Nephron progenitor cell (in vitro differentiated cells): ENCODE measurements around the gene DOK7.

Experiments used
- DNase-seq: peaks from one replicate; pipeline ENCODE4 v3.0.0; 2021
- H3K27ac Mint-ChIP-seq: 2 replicates; pipeline ENCODE4 v1.8.0; 2021; ENCODE audit warnings: mild to moderate bottlenecking, moderate library complexity, mixed read lengths
- H3K27me3 Mint-ChIP-seq: 2 replicates; pipeline ENCODE4 v1.8.0; 2021; ENCODE audit warnings: mild to moderate bottlenecking, low read depth, mixed read lengths; ENCODE audit not compliant: poor library complexity
- H3K36me3 Mint-ChIP-seq: 2 replicates; pipeline ENCODE4 v1.8.0; 2021; ENCODE audit warnings: low read depth, mixed read lengths
- H3K4me1 Mint-ChIP-seq: 2 replicates; pipeline ENCODE4 v1.8.0; 2021; ENCODE audit warnings: mixed read lengths
- H3K4me3 Mint-ChIP-seq: 2 replicates; pipeline ENCODE4 v1.8.0; 2021; ENCODE audit warnings: mild to moderate bottlenecking, moderate library complexity, mixed read lengths
- H3K9me3 Mint-ChIP-seq: 2 replicates; pipeline ENCODE4 v1.8.0; 2021; ENCODE audit warnings: mild to moderate bottlenecking, moderate library complexity, mixed read lengths
- TF ChIP-seq, protein P1 (sequence below): fragments of 200-600 bp; sonication (generic); IDR thresholded peaks from 2 replicates; pipeline ENCODE4 v1.5.0; 2021; ENCODE audit warnings: antibody characterized with exemption

DOK7 gene

DNA sequence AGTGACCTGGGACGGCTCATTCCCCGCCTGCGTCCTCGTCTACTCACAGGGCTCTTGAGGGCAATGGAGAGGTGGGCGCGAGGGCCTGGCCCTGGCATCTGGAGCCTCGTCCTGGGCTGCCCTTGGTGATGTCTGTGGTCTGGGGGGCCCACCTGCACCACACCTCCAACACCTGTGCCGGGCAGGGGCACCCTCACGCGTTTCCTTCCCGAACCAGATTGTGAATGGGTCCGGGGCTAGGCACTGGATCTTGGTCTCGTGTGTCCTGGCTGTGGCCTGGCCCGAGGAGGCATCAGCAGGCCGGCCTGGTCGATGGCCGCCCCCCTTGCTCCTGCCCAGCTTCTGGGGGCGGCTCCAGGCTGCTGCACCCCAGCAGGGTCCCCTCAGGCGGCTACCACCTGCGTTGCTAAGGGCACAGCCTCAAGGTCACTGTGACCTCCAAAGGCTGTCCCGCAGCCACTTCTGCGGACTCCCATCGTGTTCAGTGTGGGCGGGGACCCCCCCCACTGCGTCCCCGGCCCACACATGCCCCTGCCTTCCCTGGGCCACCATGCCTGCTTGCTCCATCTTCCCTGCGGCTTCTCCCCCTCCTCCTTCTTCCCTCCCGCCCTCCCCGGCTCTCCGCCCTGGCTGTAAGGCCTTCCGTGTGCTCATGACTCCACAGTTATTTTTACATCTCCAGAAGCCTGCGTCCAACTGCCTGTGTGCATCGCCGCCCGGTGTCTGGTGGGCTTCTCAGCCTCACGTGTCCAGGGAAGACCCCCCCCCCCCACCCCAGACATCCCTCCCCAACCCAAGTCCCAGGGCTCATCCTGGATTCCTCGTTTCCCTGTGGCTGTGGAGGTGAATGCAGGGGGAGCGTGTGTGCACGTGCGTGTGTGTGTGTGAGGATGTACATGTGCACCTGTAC lies 3.8 kb downstream of the DOK7 start:
- TF ChIP-seq, protein P1, sequence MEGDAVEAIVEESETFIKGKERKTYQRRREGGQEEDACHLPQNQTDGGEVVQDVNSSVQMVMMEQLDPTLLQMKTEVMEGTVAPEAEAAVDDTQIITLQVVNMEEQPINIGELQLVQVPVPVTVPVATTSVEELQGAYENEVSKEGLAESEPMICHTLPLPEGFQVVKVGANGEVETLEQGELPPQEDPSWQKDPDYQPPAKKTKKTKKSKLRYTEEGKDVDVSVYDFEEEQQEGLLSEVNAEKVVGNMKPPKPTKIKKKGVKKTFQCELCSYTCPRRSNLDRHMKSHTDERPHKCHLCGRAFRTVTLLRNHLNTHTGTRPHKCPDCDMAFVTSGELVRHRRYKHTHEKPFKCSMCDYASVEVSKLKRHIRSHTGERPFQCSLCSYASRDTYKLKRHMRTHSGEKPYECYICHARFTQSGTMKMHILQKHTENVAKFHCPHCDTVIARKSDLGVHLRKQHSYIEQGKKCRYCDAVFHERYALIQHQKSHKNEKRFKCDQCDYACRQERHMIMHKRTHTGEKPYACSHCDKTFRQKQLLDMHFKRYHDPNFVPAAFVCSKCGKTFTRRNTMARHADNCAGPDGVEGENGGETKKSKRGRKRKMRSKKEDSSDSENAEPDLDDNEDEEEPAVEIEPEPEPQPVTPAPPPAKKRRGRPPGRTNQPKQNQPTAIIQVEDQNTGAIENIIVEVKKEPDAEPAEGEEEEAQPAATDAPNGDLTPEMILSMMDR: no peak
- Mint-ChIP-seq H3K36me3 (no peaks in the 10 kb centered on the region), H3K9me3 (no peaks in the 10 kb centered on the region), H3K4me1 (peaks cover 41% of the 10 kb centered on the region), H3K27me3 (peaks cover 14% of the 10 kb centered on the region), H3K27ac (no peak overlapping the region), H3K4me3 (no peak overlapping the region)
- DNase-seq: peak; percentile 10

DNA sequence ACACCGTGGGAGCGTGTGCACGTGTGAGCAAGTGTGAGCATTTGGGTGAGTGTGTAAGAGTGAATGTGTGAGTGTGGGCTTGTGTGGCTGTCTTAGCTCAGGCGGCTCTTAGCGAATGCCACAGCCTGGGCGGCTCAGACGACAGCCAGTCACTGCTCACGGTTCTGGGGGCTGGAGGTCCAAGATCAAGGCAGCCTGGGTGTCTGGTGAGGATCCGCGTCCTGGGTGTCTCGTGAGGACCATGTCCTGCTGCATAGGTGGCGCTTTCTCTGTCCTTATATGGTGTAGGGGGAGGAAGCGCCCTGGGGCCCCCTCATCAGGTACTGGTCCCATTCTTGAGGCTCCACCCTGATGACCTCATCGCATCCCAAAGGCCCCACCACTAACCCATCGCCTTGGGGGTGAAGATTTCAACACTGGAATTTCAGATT lies 4.5 kb downstream of the DOK7 start:
- Mint-ChIP-seq H3K9me3 (no peaks in the 10 kb centered on the region), H3K27ac (no peak overlapping the region), H3K4me1 (peaks cover 34% of the 10 kb centered on the region), H3K27me3 (peaks cover 14% of the 10 kb centered on the region), H3K4me3 (no peak overlapping the region), H3K36me3 (no peaks in the 10 kb centered on the region)
- TF ChIP-seq, protein P1: no peak
- DNase-seq: no peak

DNA sequence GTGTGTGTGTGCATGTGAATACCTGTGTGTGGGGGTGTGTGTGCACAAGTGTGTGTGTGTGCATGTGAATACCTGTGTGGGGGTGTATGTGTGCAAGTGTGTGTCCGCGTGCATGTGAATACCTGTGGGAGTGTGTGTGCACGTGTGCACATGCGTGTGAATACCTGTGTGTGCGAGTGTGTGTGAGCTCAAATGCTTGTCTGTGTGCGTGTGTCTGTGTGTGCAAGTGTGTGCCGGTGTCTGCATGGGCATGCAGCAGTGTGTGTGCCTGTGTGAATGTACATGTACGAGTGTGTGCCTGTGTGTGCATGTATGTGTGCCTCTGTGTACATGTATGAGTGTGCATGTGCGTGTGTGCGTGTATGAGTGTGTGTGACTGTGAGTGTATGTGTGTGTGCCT lies 5.0 kb downstream of the DOK7 start:
- Mint-ChIP-seq H3K27ac (no peak overlapping the region), H3K27me3 (peaks cover 14% of the 10 kb centered on the region), H3K9me3 (no peaks in the 10 kb centered on the region), H3K4me3 (no peak overlapping the region), H3K36me3 (no peaks in the 10 kb centered on the region), H3K4me1 (peaks cover 32% of the 10 kb centered on the region)
- TF ChIP-seq, protein P1: no peak
- DNase-seq: no peak

DNA sequence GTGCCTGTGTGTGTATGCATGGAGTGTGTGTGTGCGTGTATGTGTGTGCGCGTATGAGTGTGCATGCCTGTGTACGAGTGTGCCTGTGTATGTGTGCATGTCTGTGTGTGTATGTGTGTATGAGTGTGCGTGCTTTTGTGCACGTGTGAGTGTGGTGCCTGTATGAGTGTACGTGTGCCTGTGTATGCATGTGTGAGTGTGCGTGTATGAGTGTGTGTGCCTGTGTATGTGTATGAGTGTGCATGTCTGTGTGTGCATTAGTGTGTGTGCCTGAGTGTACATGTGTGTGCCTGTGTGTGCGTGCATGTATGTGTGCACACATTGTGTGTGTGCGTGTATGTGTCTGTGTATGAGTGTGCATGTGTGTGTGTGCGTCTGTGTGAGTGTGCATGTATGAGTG lies 5.7 kb downstream of the DOK7 start:
- no peaks in the 10 kb centered on the region for H3K9me3 Mint-ChIP-seq
- peaks cover 14% of the 10 kb centered on the region for H3K27me3 Mint-ChIP-seq
- no peak for DNase-seq
- no peak overlapping the region for H3K4me3 Mint-ChIP-seq
- TF ChIP-seq, protein P1: no peak
- no peak overlapping the region for H3K27ac Mint-ChIP-seq
- H3K36me3 Mint-ChIP-seq: no peaks in the 10 kb centered on the region
- H3K4me1 Mint-ChIP-seq: peaks cover 32% of the 10 kb centered on the region

DNA sequence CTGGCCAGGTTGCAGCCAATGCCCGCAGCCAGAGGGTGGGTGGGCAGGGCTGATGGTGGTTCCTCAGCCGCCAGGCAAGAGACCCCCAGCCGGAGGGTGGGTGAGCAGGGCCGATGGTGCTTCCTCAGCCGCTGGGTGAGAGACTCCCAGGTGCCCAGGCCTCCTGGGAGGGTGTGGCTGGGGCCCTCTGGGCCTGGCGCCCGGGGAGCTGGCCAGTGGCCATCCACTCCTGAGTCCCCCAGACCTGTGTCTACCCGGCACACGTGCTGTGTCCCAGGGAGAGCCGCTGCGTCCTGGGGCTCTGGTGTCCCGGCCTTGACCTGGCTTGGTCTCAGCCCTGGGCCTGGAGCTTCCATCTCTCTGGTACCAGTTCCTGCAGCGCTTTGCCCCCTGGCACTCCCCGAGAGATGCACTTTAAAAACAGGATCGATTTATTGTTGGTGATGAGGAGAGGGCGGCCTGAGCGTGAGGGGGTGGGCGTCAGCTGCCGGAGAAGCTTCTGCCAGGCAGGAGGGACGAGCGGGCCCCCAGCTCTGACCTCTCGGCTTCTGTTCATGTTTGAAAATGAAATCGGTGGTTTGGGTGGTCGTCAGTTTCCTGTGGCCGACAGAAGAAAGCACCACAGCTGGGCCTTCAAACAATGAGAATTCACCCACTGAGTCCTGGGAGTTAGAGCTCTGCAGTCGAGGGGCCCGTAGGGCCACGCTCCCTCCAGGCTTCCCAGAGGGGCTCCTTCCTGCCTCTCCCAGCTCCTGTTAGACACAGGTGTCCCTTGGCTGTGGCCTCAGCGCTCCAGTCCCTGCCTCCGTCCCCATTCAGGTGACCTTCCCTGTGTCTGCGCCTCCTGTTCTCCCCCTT lies 6.5 kb downstream of the DOK7 start:
- H3K4me1 Mint-ChIP-seq: peaks cover 28% of the 10 kb centered on the region
- H3K36me3 Mint-ChIP-seq: no peaks in the 10 kb centered on the region

More for the DNA sequence above, 6.5 kb downstream of the DOK7 start:
- no peak overlapping the region for H3K4me3 Mint-ChIP-seq
- DNase-seq: peak; percentile 7
- H3K27ac Mint-ChIP-seq: peak overlapping the region; percentile 41
- no peaks in the 10 kb centered on the region for H3K9me3 Mint-ChIP-seq
- TF ChIP-seq, protein P1: no peak
- H3K27me3 Mint-ChIP-seq: peaks cover 10% of the 10 kb centered on the region
